Activated naive CD8-positive, alpha-beta T cell (primary cell): ENCODE measurements around the gene MLIP.

Experiments
- H3K27ac Mint-ChIP-seq: one replicate; pipeline ENCODE4 v1.8.0; 2021; ENCODE audit warnings: mixed read lengths
- H3K27me3 Mint-ChIP-seq: one replicate; pipeline ENCODE4 v1.8.0; 2021; ENCODE audit warnings: mixed read lengths
- H3K36me3 Mint-ChIP-seq: one replicate; pipeline ENCODE4 v1.8.0; 2021; ENCODE audit warnings: mixed read lengths
- H3K4me1 Mint-ChIP-seq: one replicate; pipeline ENCODE4 v1.8.0; 2021; ENCODE audit warnings: low read depth, mixed read lengths
- H3K4me3 Mint-ChIP-seq: one replicate; pipeline ENCODE4 v1.8.0; 2021; ENCODE audit warnings: mild to moderate bottlenecking, mixed read lengths
- H3K9me3 Mint-ChIP-seq: one replicate; pipeline ENCODE4 v1.8.0; 2021; ENCODE audit warnings: low read depth, mixed read lengths

The MLIP gene

GRCh38 chr6:54142889-54143519 lies 31.8 kb downstream of the MLIP start:
- H3K27ac Mint-ChIP-seq: no peak overlapping the region
- H3K4me3 Mint-ChIP-seq: no peak overlapping the region
- no peaks in the 10 kb centered on the region for H3K36me3 Mint-ChIP-seq
- H3K9me3 Mint-ChIP-seq: no peaks in the 10 kb centered on the region
- H3K4me1 Mint-ChIP-seq: no peaks in the 10 kb centered on the region
- H3K27me3 Mint-ChIP-seq: no peaks in the 10 kb centered on the region

GRCh38 chr6:54151861-54152260 lies 40.6 kb downstream of the MLIP start:
- no peaks in the 10 kb centered on the region for H3K27me3 Mint-ChIP-seq
- no peak overlapping the region for H3K4me3 Mint-ChIP-seq
- no peak overlapping the region for H3K27ac Mint-ChIP-seq
- H3K36me3 Mint-ChIP-seq: no peaks in the 10 kb centered on the region
- peaks cover 3% of the 10 kb centered on the region for H3K9me3 Mint-ChIP-seq
- H3K4me1 Mint-ChIP-seq: no peaks in the 10 kb centered on the region

- Mint-ChIP-seq H3K36me3 (no peaks in the 10 kb centered on the region), H3K4me1 (no peaks in the 10 kb centered on the region), H3K4me3 (no peak overlapping the region), H3K27me3 (no peaks in the 10 kb centered on the region), H3K27ac (no peak overlapping the region), H3K9me3 (peaks cover 3% of the 10 kb centered on the region)
These were observed 45.5 kb downstream of the MLIP start for GRCh38 chr6:54156650-54157250.

GRCh38 chr6:54157405-54157804 lies 46.2 kb downstream of the MLIP start:
- Mint-ChIP-seq H3K9me3 (peaks cover 3% of the 10 kb centered on the region), H3K27me3 (no peaks in the 10 kb centered on the region), H3K4me3 (no peak overlapping the region), H3K27ac (no peak overlapping the region), H3K4me1 (no peaks in the 10 kb centered on the region), H3K36me3 (no peaks in the 10 kb centered on the region)

GRCh38 chr6:54173089-54173488 lies 61.8 kb downstream of the MLIP start:
- no peaks in the 10 kb centered on the region for H3K9me3 Mint-ChIP-seq
- H3K4me1 Mint-ChIP-seq: no peaks in the 10 kb centered on the region
- no peaks in the 10 kb centered on the region for H3K27me3 Mint-ChIP-seq
- H3K4me3 Mint-ChIP-seq: no peak overlapping the region
- H3K27ac Mint-ChIP-seq: no peak overlapping the region
- no peaks in the 10 kb centered on the region for H3K36me3 Mint-ChIP-seq

- no peaks in the 10 kb centered on the region for H3K9me3 Mint-ChIP-seq
- no peaks in the 10 kb centered on the region for H3K36me3 Mint-ChIP-seq
- H3K4me1 Mint-ChIP-seq: no peaks in the 10 kb centered on the region
- H3K4me3 Mint-ChIP-seq: no peak overlapping the region
- no peak overlapping the region for H3K27ac Mint-ChIP-seq
- no peaks in the 10 kb centered on the region for H3K27me3 Mint-ChIP-seq
These were observed 67.9 kb downstream of the MLIP start for GRCh38 chr6:54179152-54179551.

- no peak overlapping the region for H3K4me3 Mint-ChIP-seq
- no peak overlapping the region for H3K27ac Mint-ChIP-seq
- no peaks in the 10 kb centered on the region for H3K4me1 Mint-ChIP-seq
- no peaks in the 10 kb centered on the region for H3K9me3 Mint-ChIP-seq
- H3K36me3 Mint-ChIP-seq: no peaks in the 10 kb centered on the region
- no peaks in the 10 kb centered on the region for H3K27me3 Mint-ChIP-seq
These were observed 72.4 kb downstream of the MLIP start for GRCh38 chr6:54183616-54184015.

- no peak overlapping the region for H3K4me3 Mint-ChIP-seq
- H3K4me1 Mint-ChIP-seq: no peaks in the 10 kb centered on the region
These were observed 74.6 kb downstream of the MLIP start for GRCh38 chr6:54185885-54186284.

GRCh38 chr6:54188846-54189245 lies 77.6 kb downstream of the MLIP start:
- H3K27me3 Mint-ChIP-seq: no peaks in the 10 kb centered on the region
- H3K9me3 Mint-ChIP-seq: peaks cover 3% of the 10 kb centered on the region
- no peaks in the 10 kb centered on the region for H3K4me1 Mint-ChIP-seq
- H3K4me3 Mint-ChIP-seq: no peak overlapping the region
- no peaks in the 10 kb centered on the region for H3K36me3 Mint-ChIP-seq
- no peak overlapping the region for H3K27ac Mint-ChIP-seq

More at GRCh38 chr6:54185885-54186284, 74.6 kb downstream of the MLIP start:
- H3K36me3 Mint-ChIP-seq: no peaks in the 10 kb centered on the region
- H3K9me3 Mint-ChIP-seq: no peaks in the 10 kb centered on the region
- H3K27ac Mint-ChIP-seq: no peak overlapping the region
- H3K27me3 Mint-ChIP-seq: no peaks in the 10 kb centered on the region

GRCh38 chr6:54191461-54191860 lies 80.2 kb downstream of the MLIP start:
- Mint-ChIP-seq H3K27me3 (no peaks in the 10 kb centered on the region), H3K27ac (no peak overlapping the region)

GRCh38 chr6:54192993-54193392 lies 81.8 kb downstream of the MLIP start:
- H3K4me1 Mint-ChIP-seq: no peaks in the 10 kb centered on the region
- H3K4me3 Mint-ChIP-seq: no peak overlapping the region
- no peaks in the 10 kb centered on the region for H3K36me3 Mint-ChIP-seq
- no peaks in the 10 kb centered on the region for H3K27me3 Mint-ChIP-seq
- no peak overlapping the region for H3K27ac Mint-ChIP-seq
- H3K9me3 Mint-ChIP-seq: peaks cover 11% of the 10 kb centered on the region

More at GRCh38 chr6:54191461-54191860, 80.2 kb downstream of the MLIP start:
- no peaks in the 10 kb centered on the region for H3K36me3 Mint-ChIP-seq
- peaks cover 5% of the 10 kb centered on the region for H3K9me3 Mint-ChIP-seq
- no peaks in the 10 kb centered on the region for H3K4me1 Mint-ChIP-seq
- no peak overlapping the region for H3K4me3 Mint-ChIP-seq

- no peaks in the 10 kb centered on the region for H3K36me3 Mint-ChIP-seq
- no peak overlapping the region for H3K4me3 Mint-ChIP-seq
- H3K27ac Mint-ChIP-seq: no peak overlapping the region
- peaks cover 17% of the 10 kb centered on the region for H3K9me3 Mint-ChIP-seq
- H3K4me1 Mint-ChIP-seq: no peaks in the 10 kb centered on the region
- H3K27me3 Mint-ChIP-seq: no peaks in the 10 kb centered on the region
These were observed 82.3 kb downstream of the MLIP start for GRCh38 chr6:54193560-54193959.

GRCh38 chr6:54194067-54194466 lies 82.8 kb downstream of the MLIP start:
- Mint-ChIP-seq H3K27me3 (no peaks in the 10 kb centered on the region), H3K4me1 (no peaks in the 10 kb centered on the region), H3K9me3 (peaks cover 18% of the 10 kb centered on the region), H3K36me3 (no peaks in the 10 kb centered on the region), H3K4me3 (no peak overlapping the region), H3K27ac (no peak overlapping the region)

- H3K27ac Mint-ChIP-seq: no peak overlapping the region
- no peaks in the 10 kb centered on the region for H3K4me1 Mint-ChIP-seq
- no peaks in the 10 kb centered on the region for H3K27me3 Mint-ChIP-seq
- H3K9me3 Mint-ChIP-seq: peaks cover 18% of the 10 kb centered on the region
- H3K4me3 Mint-ChIP-seq: no peak overlapping the region
- no peaks in the 10 kb centered on the region for H3K36me3 Mint-ChIP-seq
These were observed 84.4 kb downstream of the MLIP start for GRCh38 chr6:54195637-54196036.

GRCh38 chr6:54196905-54197304 lies 85.7 kb downstream of the MLIP start:
- Mint-ChIP-seq H3K9me3 (peaks cover 15% of the 10 kb centered on the region), H3K36me3 (no peaks in the 10 kb centered on the region), H3K27ac (no peak overlapping the region), H3K4me3 (no peak overlapping the region), H3K4me1 (no peaks in the 10 kb centered on the region), H3K27me3 (no peaks in the 10 kb centered on the region)

- Mint-ChIP-seq H3K9me3 (peaks cover 15% of the 10 kb centered on the region), H3K36me3 (no peaks in the 10 kb centered on the region), H3K4me3 (no peak overlapping the region), H3K27me3 (no peaks in the 10 kb centered on the region), H3K4me1 (no peaks in the 10 kb centered on the region), H3K27ac (no peak overlapping the region)
These were observed 86.9 kb downstream of the MLIP start for GRCh38 chr6:54198134-54198533.
